Measurements from ENCODE around the gene RIOK2.
"Not testable (repeated sequence)": the region's sequence is repeated elsewhere in the genome, so short reads cannot be mapped to it uniquely, and the experiment has no call there.

The RIOK2 gene

GRCh38 chr5:97183100-97183929, at the start of gene RIOK2:
Gene RIOK2, minus strand, starts transcription at chr5:97183247. Its CDS starts 56 bp downstream, at chr5:97183191.
- peak; percentile 83 to 87 for DNase-seq (ENCODE audit: low read depth in 2 of 2, low spot score in 1 of 2)

GRCh38 chr5:97231025-97231636, 48.1 kb upstream of the RIOK2 start:
- DNase-seq (ENCODE audit: low read depth in 2 of 2, low spot score in 1 of 2), result no peak

GRCh38 chr5:97229688-97230285, 46.7 kb upstream of the RIOK2 start:
- DNase-seq (ENCODE audit: low read depth in 2 of 2, low spot score in 1 of 2), result no peak

- no peak for DNase-seq (ENCODE audit: low read depth in 2 of 2, low spot score in 1 of 2)
Measured at GRCh38 chr5:97229196-97229595, 46.1 kb upstream of the RIOK2 start.

GRCh38 chr5:97225222-97225621, 42.2 kb upstream of the RIOK2 start:
- no peak for DNase-seq (ENCODE audit: low read depth in 2 of 2, low spot score in 1 of 2)

GRCh38 chr5:97224112-97224750, 41.2 kb upstream of the RIOK2 start:
- DNase-seq (ENCODE audit: low read depth in 2 of 2, low spot score in 1 of 2), result no peak

GRCh38 chr5:97223596-97223995, 40.5 kb upstream of the RIOK2 start:
- no peak for DNase-seq (ENCODE audit: low read depth in 2 of 2, low spot score in 1 of 2)

- DNase-seq (ENCODE audit: low read depth in 2 of 2, low spot score in 1 of 2), result no peak
Measured at GRCh38 chr5:97209343-97209742, 26.3 kb upstream of the RIOK2 start.

GRCh38 chr5:97208714-97209113, 25.7 kb upstream of the RIOK2 start:
- DNase-seq (ENCODE audit: low read depth in 2 of 2, low spot score in 1 of 2), result no peak

GRCh38 chr5:97208184-97208713, 25.2 kb upstream of the RIOK2 start:
- DNase-seq (ENCODE audit: low read depth in 2 of 2, low spot score in 1 of 2), result no peak

GRCh38 chr5:97194366-97194765, 11.3 kb upstream of the RIOK2 start:
- DNase-seq (ENCODE audit: low read depth in 2 of 2, low spot score in 1 of 2), result no peak

GRCh38 chr5:97193355-97193688, 10.3 kb upstream of the RIOK2 start:
- no peak for DNase-seq (ENCODE audit: low read depth in 2 of 2, low spot score in 1 of 2)

- no peak for DNase-seq (ENCODE audit: low read depth in 2 of 2, low spot score in 1 of 2)
Measured at GRCh38 chr5:97192580-97193354, 9.7 kb upstream of the RIOK2 start.

- no peak for DNase-seq (ENCODE audit: low read depth in 2 of 2, low spot score in 1 of 2)
Measured at GRCh38 chr5:97191893-97192292, 8.8 kb upstream of the RIOK2 start.

- DNase-seq (ENCODE audit: low read depth in 2 of 2, low spot score in 1 of 2), result not testable (repeated sequence)
Measured at GRCh38 chr5:97189523-97189922, 6.5 kb upstream of the RIOK2 start.

GRCh38 chr5:97183930-97184213, 825 bp upstream of the RIOK2 start:
- DNase-seq (ENCODE audit: low read depth in 2 of 2, low spot score in 1 of 2), result no peak

GRCh38 chr5:97182571-97183099, 412 bp downstream of the RIOK2 start:
- no peak for DNase-seq (ENCODE audit: low read depth in 2 of 2, low spot score in 1 of 2)

- no peak for DNase-seq (ENCODE audit: low read depth in 2 of 2, low spot score in 1 of 2)
Measured at GRCh38 chr5:97181856-97182545, 1.0 kb downstream of the RIOK2 start.

- DNase-seq (ENCODE audit: low read depth in 2 of 2, low spot score in 1 of 2), result not testable (repeated sequence)
Measured at GRCh38 chr5:97179457-97179856, 3.6 kb downstream of the RIOK2 start.

GRCh38 chr5:97172227-97172626, 10.8 kb downstream of the RIOK2 start:
- DNase-seq (ENCODE audit: low read depth in 2 of 2, low spot score in 1 of 2), result no peak

Data from stimulated activated CD8-positive, alpha-beta memory T cell treated with anti-CD3 and anti-CD28 coated beads, Interleukin-4, amount 100 ng/mL, for 4 hours (primary cell).